ENCODE measurements around the gene RAB35. TPM values are rescaled to one million over a fixed set of nuclear protein-coding genes. Genes with fewer than 3 reads are reported as not detected.

The RAB35 gene
- total and polyA plus RNA-seq, 9 of the 15 experiments (the other 6 are each of a cell fraction or from before 2014, with no cell fraction given), result 0.65 to 76.3 (median 38.9) TPM

GRCh38 chr12:120092551-120093335, 23.8 kb downstream of the RAB35 start (continued):
- TF ChIP-seq USF2 (CRISPR knock-in tag; IDR thresholded peaks at IDR 0.05) (no peak), FIP1L1 (IDR thresholded peaks at IDR 0.05; ENCODE audit: low read depth, low read length, poor library complexity, severe bottlenecking) (peak; percentile 24), TGIF2 (CRISPR knock-in tag; IDR thresholded peaks at IDR 0.05) (no peak), TCF7 (IDR thresholded peaks at IDR 0.05; ENCODE audit: borderline replicate concordance) (no peak), DEAF1 (CRISPR knock-in tag; IDR thresholded peaks at IDR 0.05) (no peak), ZFP91 (CRISPR knock-in tag; IDR thresholded peaks at IDR 0.05) (no peak), RBM22 (IDR thresholded peaks at IDR 0.05; ENCODE audit: low read depth, low read length, poor library complexity, severe bottlenecking) (peak; percentile 2), POLR2G (IDR thresholded peaks at IDR 0.05; ENCODE audit: low read depth, low read length) (peak; percentile 14; the same call in 1 of the 2 replicates)
